HUES6 (cell line): Measurements from ENCODE around the gene NRG3.

ENCODE experiments used
- H3K27ac ChIP-seq: 2 replicates; pipeline ENCODE4 v1.7.0; 2013; ENCODE audit warnings: low read depth, mild to moderate bottlenecking, low read length, inconsistent platforms
- H3K27me3 ChIP-seq: 2 replicates; pipeline ENCODE4 v1.6.1; 2013; ENCODE audit warnings: low read length; ENCODE audit not compliant: control insufficient read depth, insufficient read depth
- H3K36me3 ChIP-seq: 2 replicates; pipeline ENCODE4 v1.6.1; 2013; ENCODE audit warnings: low read length; ENCODE audit not compliant: control insufficient read depth, insufficient read depth
- H3K4me1 ChIP-seq: 2 replicates; pipeline ENCODE4 v1.6.1; 2013; ENCODE audit warnings: low read length; ENCODE audit not compliant: control insufficient read depth, insufficient read depth
- H3K4me3 ChIP-seq: 2 replicates; pipeline ENCODE4 v1.5.1; 2013; ENCODE audit warnings: low read depth, low read length
- H3K9ac ChIP-seq: one replicate; pipeline ENCODE4 v1.6.1; 2013; ENCODE audit warnings: mild to moderate bottlenecking, low read length
- H3K9me3 ChIP-seq: 2 replicates; pipeline ENCODE4 v1.6.1; 2013; ENCODE audit warnings: low read depth, low read length; ENCODE audit not compliant: control insufficient read depth, insufficient read depth

Gene NRG3

GRCh38 chr10:82208726-82209125 lies 333.7 kb downstream of the NRG3 start:
- no peaks in the 10 kb centered on the region for H3K36me3 ChIP-seq
- H3K4me3 ChIP-seq, result no peak overlapping the region
- H3K9me3 ChIP-seq, result no peaks in the 10 kb centered on the region
- H3K27ac ChIP-seq, result no peak overlapping the region
- no peak overlapping the region for H3K9ac ChIP-seq
- H3K27me3 ChIP-seq, result no peaks in the 10 kb centered on the region
- H3K4me1 ChIP-seq, result no peaks in the 10 kb centered on the region

GRCh38 chr10:82210331-82210730 lies 335.3 kb downstream of the NRG3 start:
- H3K27ac ChIP-seq, result no peak overlapping the region
- H3K4me3 ChIP-seq, result no peak overlapping the region

GRCh38 chr10:82211346-82211745 lies 336.4 kb downstream of the NRG3 start:
- H3K27me3 ChIP-seq, result no peaks in the 10 kb centered on the region
- H3K4me1 ChIP-seq, result no peaks in the 10 kb centered on the region
- H3K4me3 ChIP-seq, result no peak overlapping the region
- H3K36me3 ChIP-seq, result no peaks in the 10 kb centered on the region
- no peak overlapping the region for H3K9ac ChIP-seq
- H3K9me3 ChIP-seq, result no peaks in the 10 kb centered on the region
- no peak overlapping the region for H3K27ac ChIP-seq

More at GRCh38 chr10:82210331-82210730, 335.3 kb downstream of the NRG3 start:
- H3K4me1 ChIP-seq, result no peaks in the 10 kb centered on the region
- no peaks in the 10 kb centered on the region for H3K9me3 ChIP-seq
- no peak overlapping the region for H3K9ac ChIP-seq
- no peaks in the 10 kb centered on the region for H3K36me3 ChIP-seq
- H3K27me3 ChIP-seq, result no peaks in the 10 kb centered on the region

GRCh38 chr10:82212753-82213152 lies 337.8 kb downstream of the NRG3 start:
- no peaks in the 10 kb centered on the region for H3K27me3 ChIP-seq
- H3K9me3 ChIP-seq, result no peaks in the 10 kb centered on the region
- H3K4me3 ChIP-seq, result no peak overlapping the region
- no peaks in the 10 kb centered on the region for H3K36me3 ChIP-seq
- no peak overlapping the region for H3K27ac ChIP-seq
- no peaks in the 10 kb centered on the region for H3K4me1 ChIP-seq
- no peak overlapping the region for H3K9ac ChIP-seq

GRCh38 chr10:82213784-82214183 lies 338.8 kb downstream of the NRG3 start:
- no peaks in the 10 kb centered on the region for H3K27me3 ChIP-seq
- no peak overlapping the region for H3K27ac ChIP-seq
- H3K36me3 ChIP-seq, result no peaks in the 10 kb centered on the region
- no peaks in the 10 kb centered on the region for H3K9me3 ChIP-seq
- no peak overlapping the region for H3K9ac ChIP-seq
- no peaks in the 10 kb centered on the region for H3K4me1 ChIP-seq
- no peak overlapping the region for H3K4me3 ChIP-seq

- no peak overlapping the region for H3K9ac ChIP-seq
- no peak overlapping the region for H3K27ac ChIP-seq
- H3K4me3 ChIP-seq, result no peak overlapping the region
- H3K4me1 ChIP-seq, result no peaks in the 10 kb centered on the region
- no peaks in the 10 kb centered on the region for H3K9me3 ChIP-seq
- no peaks in the 10 kb centered on the region for H3K27me3 ChIP-seq
- no peaks in the 10 kb centered on the region for H3K36me3 ChIP-seq
Measured at GRCh38 chr10:82221056-82221455, 346.1 kb downstream of the NRG3 start.

- no peaks in the 10 kb centered on the region for H3K36me3 ChIP-seq
- no peak overlapping the region for H3K4me3 ChIP-seq
- no peaks in the 10 kb centered on the region for H3K4me1 ChIP-seq
- no peak overlapping the region for H3K9ac ChIP-seq
- H3K27me3 ChIP-seq, result no peaks in the 10 kb centered on the region
- no peak overlapping the region for H3K27ac ChIP-seq
- H3K9me3 ChIP-seq, result no peaks in the 10 kb centered on the region
Measured at GRCh38 chr10:82221601-82222149, 346.7 kb downstream of the NRG3 start.

GRCh38 chr10:82228701-82229100 lies 353.7 kb downstream of the NRG3 start:
- no peak overlapping the region for H3K27ac ChIP-seq
- no peaks in the 10 kb centered on the region for H3K27me3 ChIP-seq
- H3K9me3 ChIP-seq, result no peaks in the 10 kb centered on the region
- H3K4me3 ChIP-seq, result no peak overlapping the region
- H3K9ac ChIP-seq, result no peak overlapping the region
- no peaks in the 10 kb centered on the region for H3K36me3 ChIP-seq
- no peaks in the 10 kb centered on the region for H3K4me1 ChIP-seq

- no peaks in the 10 kb centered on the region for H3K4me1 ChIP-seq
- H3K36me3 ChIP-seq, result no peaks in the 10 kb centered on the region
- no peak overlapping the region for H3K9ac ChIP-seq
- no peak overlapping the region for H3K27ac ChIP-seq
- H3K9me3 ChIP-seq, result no peaks in the 10 kb centered on the region
- no peaks in the 10 kb centered on the region for H3K27me3 ChIP-seq
- no peak overlapping the region for H3K4me3 ChIP-seq
Measured at GRCh38 chr10:82234173-82234572, 359.2 kb downstream of the NRG3 start.

GRCh38 chr10:82236084-82236731 lies 361.2 kb downstream of the NRG3 start:
- H3K4me1 ChIP-seq, result no peaks in the 10 kb centered on the region
- H3K27ac ChIP-seq, result no peak overlapping the region
- no peaks in the 10 kb centered on the region for H3K27me3 ChIP-seq
- H3K36me3 ChIP-seq, result no peaks in the 10 kb centered on the region
- no peak overlapping the region for H3K4me3 ChIP-seq
- H3K9ac ChIP-seq, result no peak overlapping the region
- no peaks in the 10 kb centered on the region for H3K9me3 ChIP-seq

- Histone ChIP-seq H3K9me3 (no peaks in the 10 kb centered on the region), H3K27ac (no peak overlapping the region), H3K27me3 (no peaks in the 10 kb centered on the region), H3K4me1 (peaks cover 4% of the 10 kb centered on the region; the same call in 1 of the 2 replicates), H3K9ac (no peak overlapping the region), H3K36me3 (no peaks in the 10 kb centered on the region), H3K4me3 (no peak overlapping the region)
Measured at GRCh38 chr10:82238291-82238690, 363.3 kb downstream of the NRG3 start.
